Ureter (tissue), 1 donor: ENCODE results near the gene MRM2. TPM values are rescaled to one million over a fixed set of nuclear protein-coding genes. Genes with fewer than 3 reads are reported as not detected.
A peak's percentile ranks its signal among the peaks of the same experiment; 100 is the strongest.

Experiments used
- DNase-seq: peaks from one replicate; pipeline ENCODE4 v3.0.0-alpha.2; 2020; ENCODE audit warnings: low spot score
- total RNA-seq: library from RNA; stranded (reverse); gene quantifications from one replicate; pipeline ENCODE4 v1.2.4, GENCODE V29; 2023
- donor health status: DM: yes; HTN: yes; CAD: no.

Gene MRM2
- total RNA-seq, 1 donor from 2014 or later = 34.2 TPM

DNA sequence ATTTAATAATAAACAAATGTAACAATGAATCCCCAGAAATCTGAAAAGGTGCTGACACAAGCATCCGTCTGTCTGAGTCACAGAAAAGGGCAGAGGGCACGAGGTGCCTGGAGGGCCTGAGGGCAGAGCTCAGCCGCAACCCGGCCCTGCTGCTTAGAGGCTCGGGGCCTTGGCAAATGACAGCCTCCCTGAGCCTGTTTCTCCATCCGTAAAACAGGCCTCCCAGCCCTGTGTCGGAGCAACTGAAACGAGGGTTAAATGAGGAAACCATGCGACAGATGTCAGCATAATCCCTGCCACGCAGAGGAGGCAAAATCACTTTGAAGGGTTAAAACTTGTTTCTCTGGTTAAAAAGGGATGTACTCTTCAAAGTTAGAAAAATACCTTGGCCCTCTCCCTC, 24.9 kb upstream of the MRM2 start:
- DNase-seq = no peak

DNA sequence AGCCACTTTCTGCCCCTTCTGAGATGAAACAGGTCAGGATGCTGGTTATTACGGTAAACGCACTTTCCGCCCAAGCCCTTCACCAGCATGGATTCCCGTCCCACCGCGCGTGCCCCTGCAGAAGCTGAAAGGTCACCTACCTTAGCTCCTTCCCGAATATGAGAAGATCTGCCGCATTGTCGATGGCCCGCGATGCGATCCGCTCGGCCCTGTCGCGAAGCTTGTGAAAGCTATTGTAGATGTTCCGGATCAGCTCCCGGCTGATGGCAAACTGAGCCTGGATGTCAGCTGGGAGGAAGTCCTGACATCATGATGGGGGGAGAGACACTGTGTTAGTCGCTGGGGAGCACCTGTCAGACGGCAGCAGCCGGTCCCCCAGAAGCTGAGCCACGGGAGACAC, 22.2 kb upstream of the MRM2 start:
- DNase-seq = no peak

DNA sequence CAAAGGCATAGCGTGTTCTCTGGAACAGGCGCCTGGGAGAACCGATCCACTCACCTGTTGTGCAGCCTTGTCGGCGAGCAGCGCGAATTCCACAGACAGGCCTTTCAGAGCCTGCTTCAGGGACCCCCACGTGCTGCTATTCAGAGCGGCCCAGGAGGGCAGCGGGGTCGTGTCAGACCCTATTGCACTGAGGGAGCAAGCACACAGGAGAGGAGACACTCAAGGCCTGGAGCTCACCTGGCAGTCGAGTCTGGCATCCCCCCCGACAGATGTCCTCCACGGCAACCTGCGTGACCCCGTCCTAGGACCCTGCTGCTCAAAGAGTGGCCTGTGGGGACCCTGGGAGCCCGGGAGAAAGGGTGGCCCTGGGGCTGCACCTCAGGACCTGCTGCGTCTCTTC, 21.2 kb upstream of the MRM2 start:
- DNase-seq = no peak

DNA sequence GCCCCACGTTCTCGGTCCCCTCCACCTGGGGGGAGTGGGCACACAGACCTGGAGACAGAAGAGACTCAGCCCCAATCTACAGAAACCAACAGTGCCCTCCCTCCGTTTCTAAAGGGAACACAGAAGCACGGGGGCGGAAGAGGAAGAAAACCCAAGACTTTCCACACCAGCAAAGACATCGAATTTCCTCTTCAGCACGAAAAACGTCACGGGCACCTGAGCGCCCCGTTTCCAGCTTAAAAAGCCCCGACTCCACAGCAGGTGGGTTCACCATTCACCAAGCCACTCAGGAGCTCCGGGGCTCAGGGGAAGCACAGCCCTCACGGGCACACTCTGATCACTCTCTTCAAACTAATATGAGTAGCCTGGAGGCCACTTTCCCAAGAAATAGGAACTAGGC, 19.6 kb upstream of the MRM2 start:
- no peak for DNase-seq

DNA sequence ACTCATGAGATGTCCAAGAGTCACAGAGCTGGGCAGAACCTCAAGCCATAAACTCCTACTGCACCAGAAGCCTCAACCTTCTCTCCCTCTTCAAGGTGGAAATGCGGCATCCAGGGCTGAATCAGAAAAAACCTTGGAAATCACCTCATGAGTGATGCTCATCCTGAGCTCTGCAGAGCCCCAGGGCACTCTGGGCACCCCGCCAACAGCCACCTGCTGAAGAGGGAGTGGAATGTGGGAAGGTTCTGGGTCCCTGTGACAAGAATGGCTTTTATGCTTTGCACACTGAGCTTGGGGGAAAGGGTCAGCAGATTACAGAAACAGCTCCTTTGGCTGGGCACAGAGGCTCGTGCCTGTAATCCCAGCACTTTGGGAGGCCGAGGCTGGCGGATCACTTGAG, 18.8 kb upstream of the MRM2 start:
- DNase-seq = no peak

DNA sequence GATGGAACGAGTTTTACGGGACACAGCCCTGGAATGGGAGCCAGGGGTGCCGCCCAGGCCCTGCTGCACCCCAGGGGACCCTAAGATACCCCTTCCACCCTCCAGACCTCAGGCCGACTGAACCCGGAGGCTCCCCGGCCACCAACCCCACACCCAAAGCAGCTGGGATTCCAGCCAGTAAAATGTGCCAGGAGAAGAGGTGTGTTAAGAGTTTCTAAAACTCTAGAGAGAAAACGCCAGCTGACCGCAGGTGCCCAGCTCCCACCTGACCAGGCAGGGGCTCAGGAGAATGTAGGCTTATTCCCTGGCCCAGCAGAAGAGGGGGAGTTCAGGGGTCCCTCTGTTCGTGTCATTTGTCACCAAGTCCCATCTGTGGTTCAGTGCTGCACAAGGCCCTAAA, 17.5 kb upstream of the MRM2 start:
- no peak for DNase-seq

DNA sequence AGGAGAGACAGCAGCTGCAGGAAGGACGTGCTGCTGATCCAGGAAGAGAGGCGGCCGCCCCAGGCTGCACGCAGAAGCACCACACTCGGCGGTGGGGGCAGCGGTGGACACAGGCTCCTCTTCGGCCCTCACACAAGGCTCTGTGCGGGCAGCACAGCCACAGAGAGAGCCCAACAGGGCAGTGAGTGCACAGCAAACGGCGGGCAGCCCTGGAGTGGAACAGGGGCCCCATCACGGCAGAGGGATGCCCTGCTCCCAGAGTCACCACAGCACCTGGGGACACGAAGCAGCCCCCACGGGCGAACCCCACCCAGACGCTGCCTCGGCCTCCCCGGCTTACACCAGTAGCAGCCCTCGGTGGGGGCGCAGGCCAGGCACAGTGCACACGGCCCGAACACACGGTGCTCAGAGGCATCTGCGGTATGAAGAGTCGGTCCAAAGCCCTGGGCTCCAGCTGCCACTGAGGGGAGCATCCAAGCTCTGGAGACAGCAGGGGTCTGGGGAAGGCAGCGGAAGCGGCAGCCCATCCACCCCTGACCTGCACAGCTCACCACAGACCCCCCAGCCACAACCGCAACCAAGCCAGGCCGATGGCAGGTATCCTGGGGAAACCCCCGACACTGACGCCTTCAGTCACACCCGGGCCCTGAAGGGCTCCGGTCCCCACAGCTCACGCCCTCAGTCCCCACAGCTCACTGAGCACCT, 16.8 kb upstream of the MRM2 start:
- DNase-seq = no peak

DNA sequence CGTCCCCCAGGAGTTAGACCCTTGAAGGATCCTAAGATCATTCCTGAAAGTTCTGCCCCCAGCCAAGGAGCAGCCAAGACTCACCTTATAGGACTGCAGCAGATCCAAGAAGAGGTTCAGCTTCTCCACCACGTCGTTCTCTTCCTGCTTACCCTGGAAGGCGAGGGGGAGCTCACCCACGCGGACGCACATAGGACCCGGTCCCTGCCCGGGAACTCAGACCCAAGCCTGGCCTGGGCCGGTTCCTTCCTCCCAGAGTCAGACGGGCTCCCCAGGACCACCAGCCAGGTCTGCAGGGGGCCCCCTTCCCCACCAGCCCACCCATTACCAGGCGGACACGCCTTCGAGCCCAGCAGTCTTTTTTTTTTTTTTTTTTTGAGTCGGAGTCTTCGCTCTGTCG, 15.6 kb upstream of the MRM2 start:
- DNase-seq = no peak

DNA sequence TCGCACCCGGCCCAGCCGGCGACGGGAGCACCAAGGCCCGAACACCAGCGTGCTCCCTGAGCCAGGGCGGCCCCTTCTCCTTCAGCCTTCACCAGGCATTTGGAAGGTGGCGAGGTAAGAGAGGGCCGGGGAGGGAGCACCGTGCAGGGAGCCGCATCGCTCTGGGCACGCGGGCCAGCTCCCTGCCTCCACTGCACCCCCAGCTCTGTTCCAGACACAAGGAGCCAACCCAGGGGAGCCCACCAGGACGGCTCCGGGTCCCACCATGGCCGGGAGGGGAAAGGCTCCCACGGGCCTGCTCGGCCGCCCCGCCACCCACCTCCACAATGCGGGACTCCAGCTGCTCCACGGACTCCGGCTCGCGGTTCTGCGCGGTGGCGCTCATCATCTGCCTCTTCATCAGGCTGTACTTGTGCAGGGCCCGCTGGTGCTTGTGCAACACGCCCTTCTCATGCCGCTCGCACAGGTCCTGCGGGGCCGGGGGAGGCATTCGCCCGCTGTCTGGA, 15.1 kb upstream of the MRM2 start:
- DNase-seq = no peak

DNA sequence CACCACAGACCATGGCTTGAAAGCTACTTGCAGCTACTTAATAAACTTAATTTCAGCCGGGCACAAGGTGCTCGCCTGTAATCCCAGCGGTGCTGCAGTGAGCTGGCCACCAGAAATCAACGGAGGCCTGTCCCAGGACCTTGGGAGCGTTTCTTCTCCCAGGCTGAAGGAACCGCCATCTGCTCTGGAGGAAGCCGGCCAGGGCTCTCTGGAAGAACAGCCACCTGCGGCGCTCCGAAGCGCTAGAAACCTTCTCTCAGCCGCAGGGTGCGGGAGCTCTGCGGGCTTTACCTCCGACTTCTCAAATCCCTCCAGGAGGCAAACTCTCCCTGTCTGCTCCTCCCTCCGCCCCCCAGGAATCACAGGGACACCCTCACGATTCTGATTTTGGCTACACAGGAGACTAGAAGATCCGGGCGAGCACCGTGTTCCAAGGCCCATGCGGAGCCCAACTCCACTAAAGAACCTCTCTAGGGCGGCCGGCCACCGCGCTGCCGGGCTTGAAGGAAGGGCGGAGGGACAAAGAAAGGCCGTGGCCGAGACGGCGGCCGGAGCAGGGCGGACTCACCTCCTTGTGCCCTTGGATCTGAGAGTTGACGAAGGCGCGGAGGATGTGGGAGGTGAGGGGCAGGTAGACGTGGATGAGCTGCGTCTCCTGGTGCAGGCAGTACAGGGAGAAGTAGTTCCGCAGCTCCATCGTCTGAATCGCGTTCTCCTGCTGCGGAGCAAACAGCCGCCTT, 14.5 kb upstream of the MRM2 start:
- DNase-seq = no peak

DNA sequence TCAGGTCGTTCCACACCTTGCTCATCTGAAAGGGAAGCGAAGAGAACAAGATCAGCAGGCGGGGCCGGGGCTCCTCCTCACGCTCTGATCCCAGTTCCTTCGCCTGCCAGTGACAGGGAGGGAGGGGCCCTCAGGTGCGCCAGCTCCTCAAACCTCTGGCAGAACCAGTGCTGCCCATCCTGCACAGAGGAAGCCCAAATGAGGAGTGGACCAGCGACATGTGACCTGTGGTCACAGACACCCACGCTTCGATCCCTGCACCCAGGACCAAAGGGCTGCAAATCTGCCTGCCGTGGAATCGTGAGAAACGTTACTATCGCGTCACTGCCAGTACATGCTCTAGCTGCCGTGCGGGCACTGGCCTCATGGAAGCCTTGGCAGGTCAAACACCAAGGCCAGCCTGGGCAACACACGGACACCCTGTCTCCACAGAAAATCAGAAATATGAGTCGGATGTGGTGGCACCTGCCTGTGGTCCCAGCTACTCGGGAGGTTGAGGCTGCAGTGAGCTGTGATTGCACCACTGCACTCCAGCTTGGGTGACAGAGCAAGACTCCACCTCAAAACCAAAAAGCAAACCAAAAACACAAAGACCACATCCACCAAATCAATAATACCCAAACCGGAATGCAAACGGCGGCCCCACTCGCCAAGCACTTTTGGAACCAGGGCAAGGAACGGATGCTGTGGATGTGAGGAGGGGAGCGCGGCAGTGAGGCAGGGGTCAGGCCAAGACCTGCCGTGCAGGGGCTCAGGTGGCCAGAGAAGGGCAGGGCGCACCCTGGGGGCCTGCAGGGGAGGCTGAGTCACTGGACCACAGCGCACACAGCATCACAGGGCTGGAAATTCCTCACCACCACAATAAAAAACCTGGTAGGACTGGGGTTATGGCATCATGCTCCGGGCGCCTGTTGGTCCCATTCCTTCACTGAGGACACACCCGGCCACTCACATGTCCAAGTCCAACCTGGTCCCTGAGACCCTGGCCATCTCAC, 13.4 kb upstream of the MRM2 start:
- no peak for DNase-seq

DNA sequence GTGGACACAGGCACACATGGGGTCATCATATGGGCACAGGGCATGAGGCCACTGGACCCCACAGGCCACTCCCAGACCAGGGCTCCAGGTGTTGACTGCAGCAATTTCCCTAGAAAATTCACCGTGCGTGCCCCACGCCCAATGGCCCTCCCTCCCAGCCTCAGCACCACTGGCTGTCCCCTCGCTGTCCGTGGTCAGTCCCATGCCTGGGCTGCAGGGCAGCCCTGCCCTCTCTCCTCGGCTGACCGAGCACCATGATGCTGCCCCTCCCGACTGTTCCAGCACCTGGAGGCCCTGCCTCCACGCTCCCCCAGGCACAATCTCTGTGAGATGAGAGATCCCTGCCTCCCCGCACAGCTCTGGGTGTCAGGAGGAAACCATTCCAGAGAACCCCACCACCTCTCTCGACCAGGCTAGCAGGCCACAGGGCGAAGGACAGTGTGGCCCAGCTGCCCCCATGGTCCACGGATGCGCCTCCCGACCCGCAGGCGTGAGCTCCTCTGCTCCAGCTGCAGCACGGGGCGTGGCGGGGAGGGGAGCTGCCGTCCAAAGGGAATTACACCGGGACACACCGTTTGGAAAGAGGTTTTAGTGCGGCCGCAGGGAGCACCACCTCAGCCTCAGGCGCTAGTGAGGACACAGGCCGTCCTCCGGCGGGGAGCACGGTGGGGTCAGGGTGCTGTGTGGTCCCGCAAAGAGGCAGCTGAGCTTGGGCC, 12.6 kb upstream of the MRM2 start:
- DNase-seq = no peak

DNA sequence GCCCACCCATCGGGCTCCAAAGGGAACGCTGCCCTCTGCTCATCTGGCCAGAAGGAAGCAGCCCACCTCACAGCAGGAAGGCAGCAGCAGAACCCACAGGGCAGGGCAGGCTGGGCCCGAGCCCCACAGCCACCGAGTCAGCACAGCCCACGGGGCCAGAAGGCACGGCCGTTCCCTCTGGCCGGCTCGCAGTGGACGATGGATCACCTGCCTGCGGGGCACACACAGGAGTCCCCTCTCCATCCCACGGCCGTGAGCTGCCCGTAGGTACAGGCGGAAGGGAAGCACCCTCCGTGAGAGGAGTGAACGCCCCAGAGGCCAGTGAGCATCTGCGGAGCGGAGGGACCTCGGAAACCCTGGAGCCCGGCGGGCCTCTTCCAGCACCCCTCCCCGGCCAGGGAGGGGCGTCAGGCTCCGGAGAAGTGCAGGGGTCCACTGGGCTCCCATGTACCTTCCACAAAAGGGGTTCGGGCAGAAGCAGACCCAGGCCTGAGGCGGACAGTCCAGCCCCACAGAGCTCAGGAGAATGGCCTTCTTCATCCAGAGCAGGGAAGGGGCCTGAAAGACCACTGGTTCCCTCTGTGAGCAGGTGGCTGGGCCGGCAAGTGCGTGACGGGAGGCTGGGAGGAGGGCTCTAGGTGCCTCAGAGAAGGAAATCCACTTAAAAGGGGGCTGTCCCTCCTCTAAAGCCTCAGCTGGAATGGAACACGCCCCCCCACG, 11.7 kb upstream of the MRM2 start:
- no peak for DNase-seq

DNA sequence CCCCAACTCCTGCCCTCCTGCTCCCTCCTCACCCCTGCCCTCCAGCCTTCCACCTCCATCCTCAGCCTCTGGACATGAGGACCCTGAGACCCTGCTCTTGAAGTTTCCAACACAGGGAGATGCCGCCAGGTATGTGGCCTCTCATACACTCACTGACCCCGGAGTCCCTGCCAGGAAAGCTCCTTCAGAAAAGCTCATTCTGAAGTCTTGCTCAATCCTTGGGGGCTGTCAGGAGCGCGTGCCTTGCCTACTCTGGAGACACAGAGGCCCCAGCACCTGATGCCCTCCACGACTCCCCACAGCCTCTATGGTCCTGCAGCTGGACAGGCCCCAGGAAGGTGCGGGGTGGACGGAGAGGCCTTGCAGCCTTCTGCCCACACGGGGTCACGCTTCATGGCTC, 11.0 kb upstream of the MRM2 start:
- no peak for DNase-seq

DNA sequence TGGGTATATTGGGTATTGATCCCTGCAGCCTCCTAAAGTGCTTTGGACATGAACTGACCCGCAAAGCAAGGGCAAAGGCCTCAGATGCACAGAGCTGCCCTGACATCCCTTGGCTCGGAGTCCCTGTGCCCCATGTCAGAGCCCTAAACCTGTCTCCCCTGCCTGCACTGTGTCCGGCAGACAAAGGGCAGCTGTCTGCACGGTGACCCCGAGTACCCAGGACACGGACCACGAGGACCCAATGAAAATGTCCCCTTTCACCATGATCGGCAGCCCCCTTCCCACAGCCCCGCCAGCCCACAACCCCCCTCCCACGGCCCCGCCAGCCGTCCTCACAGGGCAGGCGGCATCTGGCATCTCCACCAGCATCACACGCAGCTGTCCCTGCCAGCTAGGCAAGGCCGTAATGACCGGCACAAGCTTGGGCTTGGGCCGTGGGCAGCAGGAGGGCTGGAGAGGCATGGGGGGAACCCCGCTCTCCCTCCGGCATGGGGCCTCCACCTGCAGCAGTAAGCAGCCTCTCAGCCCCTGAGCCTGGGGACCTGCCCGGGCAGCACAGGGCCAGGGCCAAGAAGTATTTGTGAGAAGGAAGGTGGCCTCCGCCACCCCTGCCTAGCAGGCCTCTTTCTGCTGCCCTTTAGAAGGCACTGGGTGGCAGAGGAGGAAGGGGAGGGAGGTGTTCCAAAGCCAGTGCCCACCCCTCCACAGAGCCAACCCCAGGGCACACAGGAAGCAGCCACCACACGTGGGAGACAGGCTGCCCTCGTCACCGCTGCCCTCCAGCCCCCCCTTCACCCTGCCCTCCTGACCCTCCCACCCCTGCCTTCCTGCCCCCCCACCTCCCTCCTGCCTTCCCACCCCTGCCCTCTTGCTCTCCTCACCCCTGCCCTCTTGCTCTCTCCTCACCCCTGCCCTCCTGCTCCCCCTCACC, 10.1 kb upstream of the MRM2 start:
- DNase-seq = no peak

DNA sequence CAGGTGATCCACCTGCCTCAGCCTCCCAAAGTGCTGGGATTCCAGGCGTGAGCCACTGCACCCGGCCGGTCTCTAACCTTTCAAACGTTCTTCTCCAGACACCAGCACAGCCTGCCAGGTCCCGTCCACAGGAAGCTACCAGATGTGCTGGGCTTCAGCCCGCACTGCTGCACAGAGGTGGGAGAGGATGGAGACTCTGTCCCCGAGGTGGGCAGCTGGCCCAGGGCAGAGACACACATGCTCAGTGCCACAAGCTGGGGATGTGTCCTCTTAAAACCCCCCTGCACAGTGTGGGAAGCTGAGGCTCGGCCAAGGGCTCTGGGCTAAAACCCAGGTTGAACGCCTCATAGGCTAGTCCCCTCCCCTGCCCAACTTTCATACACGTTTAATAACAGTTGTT, 9.4 kb upstream of the MRM2 start:
- DNase-seq = no peak

DNA sequence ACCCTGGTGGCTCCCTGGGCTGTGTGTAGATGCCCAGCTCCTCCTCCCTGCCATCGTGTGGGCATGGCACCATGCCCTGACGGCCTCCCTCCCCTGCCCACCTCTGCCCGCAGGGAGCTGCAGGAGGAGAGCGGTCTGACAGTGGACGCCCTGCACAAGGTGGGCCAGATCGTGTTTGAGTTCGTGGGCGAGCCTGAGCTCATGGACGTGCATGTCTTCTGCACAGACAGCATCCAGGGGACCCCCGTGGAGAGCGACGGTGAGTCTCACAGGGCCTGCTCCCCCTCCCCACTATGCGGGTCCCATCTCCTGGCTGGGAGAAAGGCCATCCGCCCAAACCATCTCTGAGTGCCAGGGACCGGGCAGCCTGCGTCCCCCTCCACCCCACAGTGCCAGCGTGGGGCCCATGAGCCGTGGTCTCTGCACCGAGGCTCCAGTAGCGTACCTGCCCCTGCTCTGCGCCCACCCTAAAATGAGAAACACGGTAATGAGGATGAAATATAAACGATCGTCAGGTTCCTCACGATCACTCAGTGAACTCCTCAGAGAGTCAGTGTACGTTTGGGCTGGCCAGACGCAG, 7.8 kb upstream of the MRM2 start:
- DNase-seq = no peak

DNA sequence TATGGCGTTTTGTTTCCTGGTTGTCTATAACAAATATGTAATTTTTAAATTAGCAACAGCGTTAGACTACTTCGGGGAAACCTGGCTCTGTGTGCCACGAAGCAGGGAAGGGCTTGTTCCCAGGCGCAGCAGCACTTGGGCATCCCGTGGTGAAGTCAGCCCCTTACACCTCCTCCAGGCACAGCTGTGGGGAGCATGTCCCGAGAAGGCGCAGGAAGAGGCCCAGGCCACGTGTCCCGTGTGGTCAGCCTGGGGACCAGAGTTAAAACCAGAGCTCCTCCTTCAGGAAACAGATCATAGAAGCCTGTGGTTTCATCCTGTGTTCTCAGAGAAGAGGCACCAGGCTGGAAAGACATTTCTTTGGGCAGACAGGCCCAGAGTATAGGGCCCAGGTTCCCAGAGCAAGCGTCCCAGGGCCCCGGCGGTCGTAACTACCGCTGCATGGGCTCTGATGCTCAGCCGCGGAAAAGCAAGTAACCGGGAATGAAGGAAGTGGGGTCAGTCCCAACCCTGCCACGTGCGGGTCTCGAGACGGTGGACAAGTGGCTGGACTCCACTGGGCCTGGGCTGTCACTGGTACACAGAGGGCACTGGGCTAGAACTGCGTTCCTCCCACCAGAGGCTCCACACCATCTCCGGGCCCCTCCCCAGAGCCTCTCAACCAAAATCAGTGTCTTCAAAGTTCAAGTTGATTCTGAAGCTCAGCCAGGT, 7.1 kb upstream of the MRM2 start:
- peak; percentile 67 for DNase-seq
